DND-41 (cell line): ENCODE results near the gene SLCO2A1.

Experiments
- ATAC-seq: fragments of 200-7000 bp; cut with Tn5 transposase; 3 replicates; pipeline ENCODE4 v1.9.1; 2021; ENCODE audit warnings: low read depth; ENCODE audit not compliant: insufficient read depth
- DNase-seq: peaks from one replicate; pipeline ENCODE4 v3.0.0-alpha.2; 2020
- H2AFZ ChIP-seq: 2 replicates; pipeline ENCODE4 v1.6.0; 2012; ENCODE audit warnings: low read depth, low read length
- H3K27ac ChIP-seq: 2 replicates; pipeline ENCODE4 v1.5.1; 2012; ENCODE audit warnings: low read length, inconsistent platforms
- H3K27me3 ChIP-seq: fragments of 200-600 bp; sonication (generic); 2 replicates; pipeline ENCODE4 v1.6.0; 2012; ENCODE audit warnings: low read length, mild to moderate bottlenecking, inconsistent platforms; ENCODE audit not compliant: insufficient read depth, poor library complexity
- H3K36me3 ChIP-seq: 2 replicates; pipeline ENCODE4 v1.5.1; 2012; ENCODE audit warnings: low read length, inconsistent platforms; ENCODE audit not compliant: insufficient read depth
- H3K4me1 ChIP-seq: 2 replicates; pipeline ENCODE4 v1.5.1; 2012; ENCODE audit warnings: mild to moderate bottlenecking, low read length; ENCODE audit not compliant: insufficient read depth
- H3K4me2 ChIP-seq: 2 replicates; pipeline ENCODE4 v1.6.0; 2012; ENCODE audit warnings: mild to moderate bottlenecking, moderate library complexity, low read length, inconsistent platforms; ENCODE audit not compliant: insufficient read depth
- H3K4me3 ChIP-seq, 2 experiments: fragments of 200-600 bp in 1 of 2; shearing (Covaris generic) in 1 of 2; 2 replicates each; pipeline ENCODE4 v1.5.1; 2012 to 2016; ENCODE audit warnings: inconsistent platforms in 2 of 2, low read length in 2 of 2, mild to moderate bottlenecking in 2 of 2, low read depth in 1 of 2, moderate library complexity in 1 of 2
- H3K79me2 ChIP-seq: 2 replicates; pipeline ENCODE4 v1.6.0; 2012; ENCODE audit warnings: low read length, inconsistent platforms; ENCODE audit not compliant: insufficient read depth
- H3K9ac ChIP-seq: 2 replicates; pipeline ENCODE4 v1.6.0; 2012; ENCODE audit warnings: low read depth, mild to moderate bottlenecking, inconsistent platforms, low read length, moderate library complexity
- H3K9me3 ChIP-seq: 2 replicates; pipeline ENCODE4 v1.5.1; 2012; ENCODE audit warnings: low read length, moderate library complexity, mild to moderate bottlenecking, inconsistent platforms; ENCODE audit not compliant: insufficient read depth, severe bottlenecking
- H4K20me1 ChIP-seq: 2 replicates; pipeline ENCODE4 v1.6.0; 2012; ENCODE audit warnings: low read length; ENCODE audit not compliant: insufficient read depth
- CTCF ChIP-seq: IDR thresholded peaks from 2 replicates; pipeline ENCODE4 v1.5.1; 2012; ENCODE audit warnings: borderline replicate concordance, low read length, moderate library complexity, mild to moderate bottlenecking; ENCODE audit not compliant: poor library complexity, severe bottlenecking; ENCODE audit errors: extremely low read depth
- EZH2 ChIP-seq: IDR thresholded peaks from 3 replicates; pipeline ENCODE4 v1.6.1; 2012; ENCODE audit warnings: borderline replicate concordance, low read depth, mild to moderate bottlenecking, moderate library complexity, low read length, inconsistent platforms; ENCODE audit not compliant: severe bottlenecking

The SLCO2A1 gene

GRCh38 chr3:134048278-134048996 is 18.7 kb upstream of the SLCO2A1 start:
- H3K4me3 ChIP-seq: no peak overlapping the region
- TF ChIP-seq CTCF: no peak
- TF ChIP-seq EZH2: no peak
- no peak for ATAC-seq

GRCh38 chr3:134044459-134044858 is 14.7 kb upstream of the SLCO2A1 start:
- H3K36me3 ChIP-seq: no peaks in the 10 kb centered on the region
- no peaks in the 10 kb centered on the region for H4K20me1 ChIP-seq
- H3K4me3 ChIP-seq: no peak overlapping the region
- peaks cover 22% of the 10 kb centered on the region for H3K9me3 ChIP-seq
- H3K4me2 ChIP-seq: no peak overlapping the region
- ATAC-seq (no peak), DNase-seq (no peak)
- H3K4me1 ChIP-seq: no peaks in the 10 kb centered on the region
- no peak for TF ChIP-seq EZH2
- no peak for TF ChIP-seq CTCF
- no peak overlapping the region for H3K9ac ChIP-seq
- no peaks in the 10 kb centered on the region for H3K27me3 ChIP-seq
- H2AFZ ChIP-seq: no peak overlapping the region
- H3K27ac ChIP-seq: no peak overlapping the region
- no peaks in the 10 kb centered on the region for H3K79me2 ChIP-seq

More at GRCh38 chr3:134048278-134048996, 18.7 kb upstream of the SLCO2A1 start:
- no peaks in the 10 kb centered on the region for H3K79me2 ChIP-seq
- H3K36me3 ChIP-seq: no peaks in the 10 kb centered on the region
- H3K4me1 ChIP-seq: no peaks in the 10 kb centered on the region
- H3K4me2 ChIP-seq: no peak overlapping the region
- H2AFZ ChIP-seq: no peak overlapping the region
- H3K27ac ChIP-seq: no peak overlapping the region
- DNase-seq: no peak
- H4K20me1 ChIP-seq: no peaks in the 10 kb centered on the region
- no peaks in the 10 kb centered on the region for H3K27me3 ChIP-seq
- H3K9ac ChIP-seq: no peak overlapping the region
- H3K9me3 ChIP-seq: peaks cover 14% of the 10 kb centered on the region

- Histone ChIP-seq H3K27me3 (no peaks in the 10 kb centered on the region), H3K36me3 (no peaks in the 10 kb centered on the region), H3K4me1 (no peaks in the 10 kb centered on the region), H3K9ac (no peak overlapping the region), H3K9me3 (peaks cover 14% of the 10 kb centered on the region), H3K79me2 (no peaks in the 10 kb centered on the region), H2AFZ (no peak overlapping the region), H4K20me1 (no peaks in the 10 kb centered on the region), H3K27ac (no peak overlapping the region), H3K4me3 (no peak overlapping the region), H3K4me2 (no peak overlapping the region)
- no peak for ATAC-seq
- no peak for DNase-seq
- TF ChIP-seq CTCF (no peak), EZH2 (no peak)
Measured at GRCh38 chr3:134040066-134040465, 10.3 kb upstream of the SLCO2A1 start.
